NCI-H2081 treated with DMSO at 0.1 percent for 48 hours (cell line): ENCODE results near the gene LRP1-AS.

Source experiments
- DNase-seq: peaks from one replicate; lab custom pipeline; 2025; lab: John Stamatoyannopoulos, UW

The LRP1-AS gene

DNA sequence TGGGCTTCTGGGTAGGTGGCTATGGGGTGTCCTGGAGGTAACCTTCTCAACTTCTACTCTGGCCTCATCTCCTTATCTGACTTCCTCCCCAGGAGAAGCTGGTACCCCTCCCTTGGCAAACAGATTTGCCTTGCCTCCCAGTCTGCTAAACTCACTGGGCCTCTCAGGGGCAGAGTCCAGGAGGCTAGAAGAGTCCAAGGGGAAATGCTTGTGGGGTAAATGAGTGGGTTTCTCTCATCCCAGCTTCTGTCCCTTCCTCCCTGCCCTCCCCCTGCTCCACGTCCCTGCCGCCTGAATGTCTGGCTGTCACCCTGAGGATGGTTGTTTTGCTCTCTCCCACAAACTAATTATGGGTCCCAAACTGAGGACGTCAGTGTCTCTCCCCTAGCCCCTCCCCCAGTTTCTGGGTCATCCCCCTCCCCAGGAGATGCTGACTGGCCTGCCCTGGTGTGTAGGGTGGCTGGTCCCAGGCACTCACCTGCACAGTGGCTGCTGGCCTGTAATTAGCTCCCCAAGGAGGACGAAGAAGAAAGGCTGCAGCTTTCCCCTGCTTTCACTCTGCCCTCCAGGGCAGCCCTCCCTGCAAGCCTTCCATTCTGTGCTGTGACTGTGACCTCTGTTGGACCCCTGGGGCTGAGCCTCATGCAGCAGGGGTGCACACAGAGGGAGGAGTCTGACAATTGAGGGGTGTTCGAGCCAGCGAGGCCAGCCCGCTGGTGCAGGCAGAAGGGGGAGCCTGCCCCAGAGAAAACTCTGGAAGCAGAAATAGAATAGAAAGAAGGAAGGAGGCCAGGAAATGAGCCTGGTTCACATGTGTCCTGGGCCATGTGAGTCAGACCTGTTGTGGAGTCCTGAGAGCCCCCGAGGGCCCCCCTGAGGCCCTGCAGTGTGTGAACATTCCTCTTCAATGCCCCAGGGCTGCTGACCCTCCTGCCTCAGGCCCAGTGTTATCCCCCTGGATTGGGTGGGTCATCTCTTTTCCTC, at the start of gene LRP1-AS:
TSS of gene LRP1-AS (minus strand) at position 659 of the 984 bp plus-strand sequence.
- no peak for DNase-seq

DNA sequence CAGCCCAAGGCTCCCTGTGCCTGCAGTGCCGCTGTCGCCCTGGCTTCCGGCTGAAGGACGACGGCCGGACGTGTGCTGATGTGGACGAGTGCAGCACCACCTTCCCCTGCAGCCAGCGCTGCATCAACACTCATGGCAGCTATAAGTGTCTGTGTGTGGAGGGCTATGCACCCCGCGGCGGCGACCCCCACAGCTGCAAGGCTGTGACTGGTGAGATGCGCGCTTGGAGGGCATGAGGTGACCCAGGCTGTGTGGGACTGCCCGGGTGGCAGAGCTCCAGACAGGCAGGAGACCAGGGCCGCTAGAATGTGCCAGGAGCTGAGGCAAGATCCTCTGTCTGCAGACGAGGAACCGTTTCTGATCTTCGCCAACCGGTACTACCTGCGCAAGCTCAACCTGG, 49.5 kb upstream of the LRP1-AS start:
- no peak for DNase-seq

DNA sequence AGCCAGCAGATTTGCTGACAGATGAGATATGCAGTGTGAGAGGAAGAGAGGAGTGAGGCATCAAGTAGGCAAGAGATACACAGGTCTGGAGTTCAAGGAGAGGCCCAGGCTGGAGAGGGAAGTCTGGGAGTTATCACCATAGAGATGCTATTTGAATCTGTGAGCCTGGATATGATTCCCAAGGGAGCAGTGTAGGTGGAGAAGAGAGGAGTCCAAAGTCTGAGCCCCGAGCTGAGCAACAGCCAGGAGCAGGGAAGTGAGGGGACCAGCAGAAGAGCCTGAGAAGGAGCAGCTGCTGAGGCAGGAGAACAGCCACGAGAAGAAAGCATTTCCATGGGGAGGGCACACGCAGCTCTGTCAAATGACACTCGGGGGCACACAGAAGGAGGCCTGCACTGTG, 49.0 kb upstream of the LRP1-AS start:
- no peak for DNase-seq

DNA sequence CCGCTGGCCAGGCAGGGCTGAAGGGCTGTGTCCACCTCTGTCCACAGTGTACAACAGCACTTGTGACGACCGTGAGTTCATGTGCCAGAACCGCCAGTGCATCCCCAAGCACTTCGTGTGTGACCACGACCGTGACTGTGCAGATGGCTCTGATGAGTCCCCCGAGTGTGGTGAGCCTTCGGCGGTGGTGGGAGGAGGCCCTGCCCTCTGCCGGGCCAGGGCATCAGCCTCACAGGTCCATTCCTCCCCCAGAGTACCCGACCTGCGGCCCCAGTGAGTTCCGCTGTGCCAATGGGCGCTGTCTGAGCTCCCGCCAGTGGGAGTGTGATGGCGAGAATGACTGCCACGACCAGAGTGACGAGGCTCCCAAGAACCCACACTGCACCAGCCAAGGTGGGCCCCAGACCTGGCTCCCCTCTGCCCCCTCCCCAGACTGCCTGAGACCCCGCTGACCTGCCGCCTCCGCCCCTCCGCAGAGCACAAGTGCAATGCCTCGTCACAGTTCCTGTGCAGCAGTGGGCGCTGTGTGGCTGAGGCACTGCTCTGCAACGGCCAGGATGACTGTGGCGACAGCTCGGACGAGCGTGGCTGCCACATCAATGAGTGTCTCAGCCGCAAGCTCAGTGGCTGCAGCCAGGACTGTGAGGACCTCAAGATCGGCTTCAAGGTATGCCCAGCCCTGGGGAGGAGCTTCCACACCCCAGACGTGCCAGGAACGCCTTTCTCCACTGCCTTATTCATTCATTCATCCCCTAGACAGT, 48.4 kb upstream of the LRP1-AS start:
- DNase-seq: no peak

DNA sequence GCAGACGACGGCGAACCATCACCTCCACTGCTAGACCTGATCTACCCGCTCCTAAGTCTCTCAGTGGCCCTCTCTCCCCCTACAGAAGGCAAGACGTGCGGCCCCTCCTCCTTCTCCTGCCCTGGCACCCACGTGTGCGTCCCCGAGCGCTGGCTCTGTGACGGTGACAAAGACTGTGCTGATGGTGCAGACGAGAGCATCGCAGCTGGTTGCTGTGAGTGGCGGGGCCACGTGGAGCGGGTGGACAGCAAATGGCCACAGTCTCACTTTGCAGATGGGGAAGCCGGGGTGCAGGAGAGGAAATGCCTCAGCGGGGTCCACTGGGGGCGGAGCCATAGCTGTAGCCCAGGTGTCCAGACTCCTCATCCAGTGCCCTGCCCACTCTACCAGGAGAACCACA, 47.8 kb upstream of the LRP1-AS start:
- no peak for DNase-seq

DNA sequence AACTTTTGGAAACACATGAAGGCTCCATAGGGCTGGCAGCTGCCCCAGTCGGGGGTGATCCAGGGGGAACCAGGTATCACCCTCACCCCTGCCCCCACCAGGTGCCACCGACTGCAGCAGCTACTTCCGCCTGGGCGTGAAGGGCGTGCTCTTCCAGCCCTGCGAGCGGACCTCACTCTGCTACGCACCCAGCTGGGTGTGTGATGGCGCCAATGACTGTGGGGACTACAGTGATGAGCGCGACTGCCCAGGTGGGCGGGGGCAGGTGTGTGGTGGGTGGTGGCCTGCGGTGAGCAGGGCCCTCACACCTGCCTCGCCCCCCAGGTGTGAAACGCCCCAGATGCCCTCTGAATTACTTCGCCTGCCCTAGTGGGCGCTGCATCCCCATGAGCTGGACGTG, 46.8 kb upstream of the LRP1-AS start:
- DNase-seq: no peak

DNA sequence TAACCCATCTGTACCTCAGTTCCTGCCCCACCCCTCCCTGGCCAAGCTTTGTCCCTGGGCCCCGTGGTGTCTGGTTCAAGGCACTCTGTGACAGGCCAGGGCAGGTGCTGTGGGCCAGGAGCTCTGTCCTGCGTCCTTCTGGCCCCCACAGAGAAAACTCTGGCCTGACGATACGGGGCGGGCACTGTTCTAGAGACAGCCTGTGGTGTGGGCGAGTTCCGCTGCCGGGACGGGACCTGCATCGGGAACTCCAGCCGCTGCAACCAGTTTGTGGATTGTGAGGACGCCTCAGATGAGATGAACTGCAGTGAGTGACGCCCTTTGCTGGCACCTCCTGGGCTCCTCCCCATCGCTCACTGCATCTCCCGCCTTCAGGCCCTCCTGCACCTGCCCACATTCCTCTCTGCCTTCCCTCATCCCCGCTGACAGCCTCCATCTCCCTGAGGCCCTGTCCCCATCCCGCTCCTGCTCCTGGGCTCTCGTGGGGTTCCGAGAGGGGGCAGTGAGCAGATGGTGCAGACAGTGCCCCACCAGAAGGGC, 46.4 kb upstream of the LRP1-AS start:
- no peak for DNase-seq

DNA sequence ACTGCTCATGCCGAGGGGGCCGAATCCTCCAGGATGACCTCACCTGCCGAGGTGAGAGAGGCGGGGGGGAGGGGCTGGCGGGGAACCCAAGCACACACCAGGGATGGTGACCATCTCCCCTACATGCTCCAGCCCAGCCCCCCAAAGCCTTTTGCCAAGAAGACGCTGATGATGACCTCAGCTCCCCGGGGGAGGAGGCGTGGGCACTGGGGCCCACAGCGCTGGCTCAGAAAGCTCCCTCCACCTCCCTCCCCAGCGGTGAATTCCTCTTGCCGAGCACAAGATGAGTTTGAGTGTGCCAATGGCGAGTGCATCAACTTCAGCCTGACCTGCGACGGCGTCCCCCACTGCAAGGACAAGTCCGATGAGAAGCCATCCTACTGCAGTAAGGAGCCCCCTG, 45.5 kb upstream of the LRP1-AS start:
- no peak for DNase-seq

DNA sequence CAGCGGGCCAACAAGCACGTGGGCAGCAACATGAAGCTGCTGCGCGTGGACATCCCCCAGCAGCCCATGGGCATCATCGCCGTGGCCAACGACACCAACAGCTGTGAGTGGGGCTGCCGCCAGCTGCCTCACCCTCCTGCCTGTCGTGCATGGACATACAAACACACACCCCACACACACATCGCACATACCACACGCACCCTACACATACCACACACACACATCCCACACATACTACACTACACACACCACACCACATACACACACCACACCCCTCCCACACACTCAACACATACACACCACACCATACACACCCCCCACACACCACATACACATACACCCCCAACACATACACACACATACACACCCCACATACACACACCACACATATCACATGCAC, 44.0 kb upstream of the LRP1-AS start:
- DNase-seq: no peak

DNA sequence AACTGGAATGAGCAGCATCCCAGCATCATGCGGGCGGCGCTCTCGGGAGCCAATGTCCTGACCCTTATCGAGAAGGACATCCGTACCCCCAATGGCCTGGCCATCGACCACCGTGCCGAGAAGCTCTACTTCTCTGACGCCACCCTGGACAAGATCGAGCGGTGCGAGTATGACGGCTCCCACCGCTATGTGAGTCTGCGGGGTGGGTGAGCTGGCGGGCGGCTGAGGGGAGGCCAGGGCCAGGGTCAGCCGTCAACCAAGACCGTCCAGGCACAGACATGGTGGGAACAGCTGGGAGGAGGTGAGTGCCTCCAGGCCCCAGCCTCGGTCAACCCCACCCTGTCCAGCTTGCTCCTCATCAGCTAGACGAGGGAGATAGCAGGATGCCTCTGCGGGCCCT, 43.4 kb upstream of the LRP1-AS start:
- DNase-seq: no peak

DNA sequence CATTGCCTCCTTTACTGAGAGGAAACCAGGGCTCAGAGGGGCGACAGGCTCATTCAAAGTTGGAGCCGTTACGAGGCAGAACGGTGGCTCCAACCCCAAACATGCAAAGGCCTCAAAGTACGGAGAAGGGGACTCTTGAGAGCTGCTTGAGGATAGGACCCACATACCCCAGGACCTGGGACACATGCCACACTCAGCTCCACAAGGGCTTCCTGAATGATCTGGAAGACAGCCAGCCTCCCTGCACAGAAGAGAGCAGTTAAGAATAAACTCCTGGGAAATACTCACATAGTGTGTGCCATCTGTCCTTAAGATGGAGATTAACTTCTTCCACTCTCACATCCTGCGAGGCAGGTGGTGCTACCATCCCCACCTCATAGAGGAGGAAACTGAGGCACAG, 42.6 kb upstream of the LRP1-AS start:
- DNase-seq: no peak

DNA sequence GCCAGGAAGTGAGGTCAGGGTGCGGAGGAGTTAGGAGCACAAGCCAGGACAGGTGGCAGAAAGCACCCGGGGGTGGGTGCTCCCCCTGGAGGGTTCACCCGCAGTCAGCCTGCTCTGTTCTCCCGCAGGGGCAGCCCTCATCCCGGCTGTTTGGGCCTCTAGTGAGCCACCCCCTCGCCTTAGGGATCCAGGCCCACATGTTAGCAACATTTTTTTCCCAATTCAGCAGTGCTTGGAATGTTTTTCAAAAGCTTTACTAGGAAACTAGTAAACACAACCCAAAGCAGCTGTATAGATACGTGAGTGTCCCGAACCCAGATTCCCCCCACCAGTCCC, 40.6 kb upstream of the LRP1-AS start:
- DNase-seq: no peak

DNA sequence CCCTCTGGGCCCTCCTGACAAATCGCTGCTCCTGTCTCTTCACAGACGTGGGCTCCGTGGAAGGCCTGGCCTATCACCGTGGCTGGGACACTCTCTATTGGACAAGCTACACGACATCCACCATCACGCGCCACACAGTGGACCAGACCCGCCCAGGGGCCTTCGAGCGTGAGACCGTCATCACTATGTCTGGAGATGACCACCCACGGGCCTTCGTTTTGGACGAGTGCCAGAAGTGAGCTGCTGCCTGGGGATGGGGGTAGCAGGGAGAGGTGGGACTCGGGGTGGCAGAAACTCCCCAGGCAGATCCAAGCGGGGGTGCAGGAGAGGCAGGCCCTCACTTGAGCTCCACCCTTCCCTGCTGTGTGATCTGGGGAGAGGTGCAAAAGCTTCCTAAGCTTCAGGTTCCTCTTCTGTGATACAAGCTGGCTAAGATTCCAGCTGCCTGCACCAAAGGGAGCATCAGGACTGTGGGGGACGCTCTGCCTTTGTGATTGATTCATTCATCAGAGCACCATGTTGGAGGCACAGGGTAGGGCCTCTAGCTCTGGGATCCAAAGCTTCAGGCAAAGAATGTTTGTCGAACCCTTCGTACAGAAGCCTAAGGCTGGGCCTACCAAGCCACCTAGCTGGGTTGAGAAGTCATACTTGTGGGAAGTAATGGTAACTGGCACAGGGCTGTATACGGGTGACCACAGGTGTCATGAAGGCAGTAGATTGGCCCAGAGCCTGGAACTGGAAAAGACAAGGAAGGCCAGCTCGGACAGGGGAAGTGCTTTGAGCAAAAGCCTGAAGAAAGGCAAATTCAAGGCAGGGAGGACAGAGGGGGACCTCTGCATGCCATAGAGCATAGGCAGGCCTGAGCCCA, 40.0 kb upstream of the LRP1-AS start:
- no peak for DNase-seq

DNA sequence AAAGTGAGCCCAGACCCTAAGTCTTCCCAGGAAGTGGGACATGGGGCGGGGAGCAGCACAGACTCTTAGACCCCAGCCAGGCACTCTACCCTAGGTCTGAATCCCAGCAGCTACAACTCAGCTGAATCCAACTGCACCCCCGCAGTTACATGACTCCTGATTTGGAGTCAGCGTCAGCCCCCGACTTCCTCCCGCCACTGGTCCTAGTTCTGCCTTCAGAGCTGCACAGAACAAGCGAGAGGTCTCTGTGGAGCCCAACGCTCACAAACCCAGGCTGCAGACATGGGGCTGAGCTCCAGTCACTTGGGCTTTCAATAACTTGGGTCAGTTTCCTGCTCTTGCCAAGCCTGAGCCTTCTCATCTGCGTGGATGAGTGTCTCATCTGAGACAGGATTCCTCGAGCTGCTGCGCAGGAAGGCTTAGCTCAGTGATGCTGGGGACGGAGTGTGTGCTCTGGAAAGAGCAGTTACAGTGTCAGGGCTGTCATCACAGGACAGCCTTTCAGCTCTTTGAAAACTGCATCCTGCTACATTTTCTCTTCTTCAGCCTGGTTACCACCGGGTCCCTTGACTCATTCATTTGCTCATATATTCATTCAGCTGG, 38.6 kb upstream of the LRP1-AS start:
- no peak for DNase-seq

DNA sequence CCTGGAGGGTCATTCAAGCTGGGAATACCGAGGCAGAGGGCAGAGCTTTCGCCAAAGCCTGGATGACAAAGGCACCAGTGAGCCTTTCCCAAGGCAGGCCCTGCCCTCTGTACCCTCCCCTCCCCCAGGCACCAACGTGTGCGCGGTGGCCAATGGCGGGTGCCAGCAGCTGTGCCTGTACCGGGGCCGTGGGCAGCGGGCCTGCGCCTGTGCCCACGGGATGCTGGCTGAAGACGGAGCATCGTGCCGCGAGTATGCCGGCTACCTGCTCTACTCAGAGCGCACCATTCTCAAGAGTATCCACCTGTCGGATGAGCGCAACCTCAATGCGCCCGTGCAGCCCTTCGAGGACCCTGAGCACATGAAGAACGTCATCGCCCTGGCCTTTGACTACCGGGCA, 38.0 kb upstream of the LRP1-AS start:
- no peak for DNase-seq

DNA sequence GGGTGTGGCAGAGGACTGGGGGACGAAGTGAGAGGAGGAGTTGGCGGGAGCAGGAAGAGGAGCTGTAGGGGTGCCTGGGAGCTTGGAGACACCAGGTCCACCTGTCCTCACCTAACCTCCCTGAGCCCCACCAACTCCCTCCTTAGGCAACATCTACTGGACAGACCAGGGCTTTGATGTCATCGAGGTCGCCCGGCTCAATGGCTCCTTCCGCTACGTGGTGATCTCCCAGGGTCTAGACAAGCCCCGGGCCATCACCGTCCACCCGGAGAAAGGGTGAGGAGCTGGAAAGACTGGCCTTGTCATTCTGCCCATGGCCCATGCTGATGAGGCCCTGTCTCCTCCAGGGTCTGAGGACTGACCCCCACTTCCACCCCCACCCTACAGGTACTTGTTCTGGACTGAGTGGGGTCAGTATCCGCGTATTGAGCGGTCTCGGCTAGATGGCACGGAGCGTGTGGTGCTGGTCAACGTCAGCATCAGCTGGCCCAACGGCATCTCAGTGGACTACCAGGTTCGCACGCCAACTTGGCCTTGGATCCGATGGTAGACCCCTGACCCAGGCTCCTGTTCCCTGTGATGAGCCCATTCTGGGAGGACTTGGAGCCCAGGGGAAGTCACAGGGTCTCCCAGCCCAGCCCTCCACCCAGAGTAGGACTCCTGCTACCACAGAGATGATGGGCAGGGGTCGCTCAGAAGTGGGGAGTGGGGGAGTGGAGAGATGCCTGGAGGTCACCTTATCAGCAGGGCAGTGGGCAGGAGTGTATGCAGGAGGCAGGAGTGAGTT, 36.7 kb upstream of the LRP1-AS start:
- DNase-seq: no peak

DNA sequence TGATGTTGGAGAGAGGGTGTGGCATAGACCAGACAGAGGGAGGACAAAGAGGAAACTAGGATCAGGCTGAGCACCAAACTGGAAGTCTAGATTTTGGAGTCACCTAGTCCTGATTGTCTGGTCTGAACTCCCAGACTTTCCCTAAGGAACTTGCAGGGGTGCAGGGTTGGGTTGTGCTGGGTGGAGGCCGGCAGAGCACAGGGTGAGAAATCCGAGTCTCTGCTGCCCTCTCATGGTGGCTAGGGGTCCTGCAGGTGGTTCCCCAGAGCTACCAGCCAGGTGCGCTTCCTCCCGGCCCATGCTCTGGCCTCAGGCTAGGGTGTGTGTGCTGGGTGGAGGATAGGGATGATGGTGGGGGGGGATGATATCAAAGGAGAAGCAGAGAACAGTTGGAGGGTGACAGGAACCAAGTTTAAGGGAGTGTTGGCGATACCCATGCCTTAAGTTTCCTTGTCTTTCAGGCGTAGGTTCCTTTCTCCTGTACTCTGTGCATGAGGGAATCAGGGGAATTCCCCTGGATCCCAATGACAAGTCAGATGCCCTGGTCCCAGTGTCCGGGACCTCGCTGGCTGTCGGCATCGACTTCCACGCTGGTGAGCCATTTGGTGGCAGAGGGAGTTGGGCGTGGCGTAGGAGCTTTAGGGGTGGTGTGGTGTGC, 35.6 kb upstream of the LRP1-AS start:
- peak; percentile 1 for DNase-seq

DNA sequence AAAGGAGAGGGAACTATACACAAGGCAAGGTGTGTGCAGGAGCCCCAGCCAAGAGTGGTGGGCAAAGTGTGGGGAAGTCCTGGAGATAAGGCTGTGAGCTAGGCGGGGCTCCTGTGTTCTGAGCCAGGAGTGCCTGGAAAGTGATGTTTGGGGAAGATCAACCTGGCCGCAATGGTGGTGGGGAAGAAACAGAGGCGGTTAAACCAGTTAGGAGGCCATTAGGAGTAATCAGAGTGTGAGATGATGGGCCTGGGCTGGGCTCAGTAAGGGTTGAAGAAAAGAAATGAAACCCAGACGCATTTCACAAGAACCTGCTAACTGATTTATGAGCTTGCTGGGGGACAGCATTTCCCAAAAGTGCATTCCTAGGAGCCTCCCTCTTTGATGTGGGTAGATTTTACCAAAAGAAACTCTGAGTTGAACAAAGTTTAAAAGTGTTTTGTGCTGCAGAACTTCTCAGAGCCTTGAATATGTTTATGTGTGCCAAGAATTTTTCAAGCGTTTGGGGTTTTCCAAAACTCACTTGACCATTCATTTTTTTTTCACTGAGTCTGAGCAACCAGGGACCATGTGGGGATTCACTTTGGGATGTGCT, 34.2 kb upstream of the LRP1-AS start:
- no peak for DNase-seq

DNA sequence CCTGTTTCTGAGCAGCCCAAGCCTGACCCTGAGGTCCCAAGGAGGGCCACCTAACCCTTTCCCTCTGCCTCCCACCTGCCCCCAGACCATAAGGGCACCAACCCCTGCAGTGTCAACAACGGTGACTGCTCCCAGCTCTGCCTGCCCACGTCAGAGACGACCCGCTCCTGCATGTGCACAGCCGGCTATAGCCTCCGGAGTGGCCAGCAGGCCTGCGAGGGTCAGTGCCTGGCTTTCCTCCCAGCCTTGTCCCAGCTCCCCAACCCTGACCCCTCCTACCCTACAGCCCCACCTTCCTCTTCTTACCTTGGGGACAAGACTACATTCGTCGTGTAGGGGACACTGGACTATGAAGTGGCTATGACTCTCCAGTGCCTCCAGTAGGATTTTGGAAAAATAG, 33.7 kb upstream of the LRP1-AS start:
- no peak for DNase-seq
